Right lobe of liver (tissue), 4 donors: Measurements from ENCODE around the gene SMYD4.

Experiments
- POLR2A ChIP-seq: fragments of 450-650 bp; IDR thresholded peaks from one replicate; pipeline ENCODE4 v1.6.1; 2017; ENCODE audit warnings: antibody characterized with exemption, mild to moderate bottlenecking
- TF ChIP-seq, protein P1 (sequence below), 4 donors: fragments of 200-600 bp in 3 of 4; fragments of 450-650 bp in 1 of 4; IDR thresholded peaks; one replicate each; pipeline versions ENCODE4 v1.5.1 to v1.8.0; 2016 to 2022; ENCODE audit warnings: antibody characterized with exemption in 4 of 4, mild to moderate bottlenecking in 2 of 4
- donor health status: DM: no; HTN: no; CAD: no.
- donor health status: DM: no; HTN: no; CAD: no.
- donor health status: DM: no; HTN: yes; CAD: no.

DNA sequence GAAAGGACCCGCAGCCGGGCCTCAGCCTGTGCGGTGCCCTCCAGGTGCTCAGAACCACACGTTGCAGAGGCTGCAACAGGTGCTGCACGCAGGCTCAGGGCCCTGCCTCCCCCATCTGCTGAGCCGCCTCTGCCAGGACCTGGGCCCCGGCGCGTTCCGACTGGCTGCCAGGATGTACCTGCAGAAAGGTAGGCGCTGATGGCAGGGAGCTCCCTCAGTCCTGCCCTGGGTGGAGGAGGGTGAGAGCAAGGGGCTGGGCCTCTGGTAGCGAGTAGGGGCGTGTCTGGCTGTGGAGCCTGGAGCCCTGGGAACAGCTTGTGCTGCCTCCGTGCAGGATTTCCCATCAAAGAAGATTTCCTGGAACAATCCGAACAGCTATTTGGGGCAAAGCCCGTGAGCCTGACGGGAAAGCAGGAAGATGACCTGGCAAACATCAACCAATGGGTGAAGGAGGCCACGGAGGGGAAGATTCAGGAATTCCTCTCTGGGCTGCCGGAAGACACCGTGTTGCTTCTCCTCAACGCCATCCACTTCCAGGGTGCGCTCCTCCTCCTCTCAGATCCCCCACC lies 82.6 kb downstream of the SMYD4 start:
- TF ChIP-seq, protein P1, sequence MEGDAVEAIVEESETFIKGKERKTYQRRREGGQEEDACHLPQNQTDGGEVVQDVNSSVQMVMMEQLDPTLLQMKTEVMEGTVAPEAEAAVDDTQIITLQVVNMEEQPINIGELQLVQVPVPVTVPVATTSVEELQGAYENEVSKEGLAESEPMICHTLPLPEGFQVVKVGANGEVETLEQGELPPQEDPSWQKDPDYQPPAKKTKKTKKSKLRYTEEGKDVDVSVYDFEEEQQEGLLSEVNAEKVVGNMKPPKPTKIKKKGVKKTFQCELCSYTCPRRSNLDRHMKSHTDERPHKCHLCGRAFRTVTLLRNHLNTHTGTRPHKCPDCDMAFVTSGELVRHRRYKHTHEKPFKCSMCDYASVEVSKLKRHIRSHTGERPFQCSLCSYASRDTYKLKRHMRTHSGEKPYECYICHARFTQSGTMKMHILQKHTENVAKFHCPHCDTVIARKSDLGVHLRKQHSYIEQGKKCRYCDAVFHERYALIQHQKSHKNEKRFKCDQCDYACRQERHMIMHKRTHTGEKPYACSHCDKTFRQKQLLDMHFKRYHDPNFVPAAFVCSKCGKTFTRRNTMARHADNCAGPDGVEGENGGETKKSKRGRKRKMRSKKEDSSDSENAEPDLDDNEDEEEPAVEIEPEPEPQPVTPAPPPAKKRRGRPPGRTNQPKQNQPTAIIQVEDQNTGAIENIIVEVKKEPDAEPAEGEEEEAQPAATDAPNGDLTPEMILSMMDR (IDR thresholded peaks at IDR 0.05): peak in 1 of 4 donors; percentile 18
- TF ChIP-seq POLR2A: peak; percentile 81
